H1 (cell line): ENCODE data around the gene ARHGAP4. TPM values are rescaled to one million over a fixed set of nuclear protein-coding genes. Genes with fewer than 3 reads are reported as not detected.

Source experiments
- CTCF ChIA-PET: fragments of 300-600 bp; sonication (Branson Sonifier 250); formaldehyde crosslinking; loops from one replicate; lab custom pipeline; 2021; ENCODE audit not compliant: partially characterized antibody; lab: Charles Lee
- POLR2A ChIA-PET: fragments of 300-600 bp; sonication (Branson Sonifier 250); formaldehyde crosslinking; loops from one replicate; lab custom pipeline; 2021; ENCODE audit warnings: inconsistent platforms; ENCODE audit not compliant: partially characterized antibody; lab: Charles Lee
- DNase-seq, 2 experiments: peaks; one replicate each; pipeline versions ENCODE4 v3.0.0 to v3.0.0-alpha.2; 2010 to 2022; ENCODE audit warnings: low spot score in 2 of 2, low read depth in 1 of 2, mixed read lengths in 1 of 2
- FAIRE-seq: peaks from 2 replicates; lab custom pipeline; 2011; peaks lifted over from hg19 to GRCh38; lab: Jason Lieb, UNC
- H2AFZ ChIP-seq: 2 replicates; pipeline ENCODE4 v1.8.1; 2012; ENCODE audit warnings: low read length, inconsistent platforms
- H2AK5ac ChIP-seq: 2 replicates; pipeline ENCODE4 v1.6.1; 2013; ENCODE audit warnings: low read depth, low read length
- H2BK120ac ChIP-seq: replicated peaks from 2 replicates; pipeline ENCODE3; 2013; ENCODE audit warnings: low read depth, low read length, inconsistent platforms
- H2BK12ac ChIP-seq: 2 replicates; pipeline ENCODE4 v1.6.1; 2013; ENCODE audit warnings: low read depth, low read length
- H2BK15ac ChIP-seq: 2 replicates; pipeline ENCODE4 v1.6.1; 2013; ENCODE audit warnings: low read length
- H2BK20ac ChIP-seq: 2 replicates; pipeline ENCODE4 v1.6.1; 2013; ENCODE audit warnings: low read length
- H2BK5ac ChIP-seq: 2 replicates; pipeline ENCODE4 v1.6.1; 2013; ENCODE audit warnings: low read depth, low read length
- H3K14ac ChIP-seq: 2 replicates; pipeline ENCODE4 v1.6.1; 2013; ENCODE audit warnings: inconsistent platforms; ENCODE audit not compliant: insufficient read length
- H3K18ac ChIP-seq: 2 replicates; pipeline ENCODE4 v1.6.1; 2013; ENCODE audit warnings: low read length; ENCODE audit errors: extremely low read depth
- H3K23ac ChIP-seq: 2 replicates; pipeline ENCODE4 v1.6.1; 2013; ENCODE audit warnings: inconsistent platforms; ENCODE audit not compliant: insufficient read length
- H3K23me2 ChIP-seq: 2 replicates; pipeline ENCODE4 v1.6.1; 2013; ENCODE audit warnings: low read depth, low read length
- H3K27ac ChIP-seq: 2 replicates; pipeline ENCODE4 v1.6.1; 2011; ENCODE audit warnings: low read depth, low read length, inconsistent platforms
- H3K27me3 ChIP-seq, 4 experiments: replicated peaks in 1 of 4; 1 replicate in 1 of 4; 2 replicates in 3 of 4; pipeline versions ENCODE4 v1.6.1 to v1.8.1; 2011 to 2013; ENCODE audit warnings: low read length in 3 of 4, mild to moderate bottlenecking in 3 of 4, inconsistent platforms in 2 of 4, mixed read lengths in 2 of 4, moderate library complexity in 1 of 4; ENCODE audit not compliant: control insufficient read depth in 3 of 4, insufficient read depth in 3 of 4; ENCODE audit errors: extremely low read depth in 1 of 4
- H3K36me3 ChIP-seq, 4 experiments: 2 replicates each; pipeline versions ENCODE4 v1.6.1 to v1.8.1; 2011 to 2013; ENCODE audit warnings: mild to moderate bottlenecking in 4 of 4, low read length in 3 of 4, moderate library complexity in 2 of 4, control low read depth in 1 of 4, inconsistent platforms in 1 of 4; ENCODE audit not compliant: insufficient read depth in 4 of 4, control insufficient read depth in 2 of 4
- H3K4ac ChIP-seq: replicated peaks from 2 replicates; pipeline ENCODE3; 2013; ENCODE audit warnings: low read length, low read depth, mixed read lengths, inconsistent platforms; ENCODE audit not compliant: insufficient read length
- H3K4me1 ChIP-seq, 4 experiments: replicated peaks in 1 of 4; 1 replicate in 1 of 4; 2 replicates in 3 of 4; pipeline versions ENCODE4 v1.6.1 to v1.8.1; 2011 to 2013; ENCODE audit warnings: low read length in 3 of 4, inconsistent platforms in 2 of 4, mixed read lengths in 1 of 4; ENCODE audit not compliant: insufficient read depth in 4 of 4, control insufficient read depth in 3 of 4
- H3K4me2 ChIP-seq, 2 experiments: 2 replicates each; pipeline versions ENCODE4 v1.6.1 to v1.8.1; 2011 to 2013; ENCODE audit warnings: low read depth in 2 of 2, low read length in 2 of 2, control low read depth in 1 of 2, inconsistent platforms in 1 of 2, mild to moderate bottlenecking in 1 of 2; ENCODE audit not compliant: insufficient read depth in 1 of 2
- H3K4me3 ChIP-seq, 4 experiments: fragments of 200-600, 300-600 bp in 1 of 4; sonication (generic), shearing (Covaris generic), sonication (Bioruptor Twin) in 1 of 4; 2 replicates each; pipeline versions ENCODE4 v1.5.1 to v1.8.1; 2011 to 2016; ENCODE audit warnings: low read length in 4 of 4, low read depth in 3 of 4, control low read depth in 2 of 4, inconsistent platforms in 2 of 4, mild to moderate bottlenecking in 2 of 4, mixed read lengths in 1 of 4, moderate library complexity in 1 of 4; ENCODE audit not compliant: insufficient read depth in 2 of 4; ENCODE audit errors: extremely low read depth in 1 of 4
- H3K56ac ChIP-seq: replicated peaks from 2 replicates; pipeline ENCODE3; 2013; ENCODE audit warnings: low read depth, mild to moderate bottlenecking, mixed read lengths, low read length, inconsistent platforms; ENCODE audit not compliant: insufficient read length
- H3K79me1 ChIP-seq: 2 replicates; pipeline ENCODE4 v1.6.1; 2013; ENCODE audit warnings: low read depth, low read length, control low read depth
- H3K79me2 ChIP-seq, 2 experiments: 2 replicates each; pipeline versions ENCODE4 v1.6.1 to v1.8.1; 2012 to 2013; ENCODE audit warnings: low read length in 2 of 2, mild to moderate bottlenecking in 2 of 2, inconsistent platforms in 1 of 2; ENCODE audit not compliant: insufficient read depth in 2 of 2, control insufficient read depth in 1 of 2
- H3K9ac ChIP-seq, 4 experiments: replicated peaks in 1 of 4; 1 replicate in 1 of 4; 2 replicates in 3 of 4; pipeline versions ENCODE4 v1.6.1 to v1.8.1; 2011 to 2013; ENCODE audit warnings: low read depth in 3 of 4, low read length in 3 of 4, control low read depth in 2 of 4, mild to moderate bottlenecking in 2 of 4, moderate library complexity in 2 of 4, inconsistent platforms in 1 of 4; ENCODE audit errors: extremely low read depth in 1 of 4
- H3K9me3 ChIP-seq, 2 experiments: 2 replicates each; pipeline versions ENCODE4 v1.6.1 to v1.8.1; 2012 to 2013; ENCODE audit warnings: mild to moderate bottlenecking in 2 of 2, moderate library complexity in 2 of 2, control low read depth in 1 of 2, inconsistent platforms in 1 of 2, low read depth in 1 of 2, low read length in 1 of 2, mixed read lengths in 1 of 2; ENCODE audit not compliant: insufficient read depth in 2 of 2
- H4K20me1 ChIP-seq, 2 experiments: replicated peaks in 1 of 2; 2 replicates each; pipeline versions ENCODE3 to v1.8.1; 2011 to 2013; ENCODE audit warnings: inconsistent platforms in 2 of 2, low read length in 2 of 2, mild to moderate bottlenecking in 1 of 2; ENCODE audit not compliant: insufficient read depth in 2 of 2, control insufficient read depth in 1 of 2
- H4K5ac ChIP-seq: 2 replicates; pipeline ENCODE4 v1.6.1; 2013; ENCODE audit warnings: low read length, low read depth, mixed read lengths, inconsistent platforms; ENCODE audit not compliant: insufficient read length
- H4K8ac ChIP-seq: 2 replicates; pipeline ENCODE4 v1.8.0; 2013; ENCODE audit warnings: mild to moderate bottlenecking, moderate library complexity, low read length, inconsistent platforms; ENCODE audit not compliant: insufficient read depth; ENCODE audit errors: extremely low read depth
- H4K91ac ChIP-seq: replicated peaks from 2 replicates; pipeline ENCODE3; 2013; ENCODE audit warnings: low read length, mixed read lengths, inconsistent platforms; ENCODE audit not compliant: insufficient read length
- CBX5 ChIP-seq: fragments of 300-800, 300-1000 bp; sonication (generic); IDR thresholded peaks from 2 replicates; pipeline ENCODE4 v1.7.1; 2016; ENCODE audit warnings: antibody characterized with exemption, low read length, low read depth
- CREB1 ChIP-seq: IDR thresholded peaks from 2 replicates; pipeline ENCODE4 v1.6.1; 2012; ENCODE audit warnings: inconsistent platforms
- CTBP2 ChIP-seq: IDR thresholded peaks from 2 replicates; pipeline ENCODE4 v1.7.0; 2011; ENCODE audit warnings: borderline replicate concordance, mild to moderate bottlenecking, moderate library complexity, mixed read lengths, low read length; ENCODE audit not compliant: insufficient read depth, insufficient read length
- EZH2 ChIP-seq: fragments of 200-600 bp; sonication (generic); IDR thresholded peaks from 2 replicates; pipeline ENCODE4 v1.7.1; 2012; ENCODE audit warnings: low read depth, mild to moderate bottlenecking, moderate library complexity, low read length, inconsistent platforms; ENCODE audit not compliant: severe bottlenecking
- GABPA ChIP-seq: IDR thresholded peaks from 2 replicates; pipeline ENCODE4 v1.6.1; 2011; ENCODE audit warnings: mild to moderate bottlenecking, low read length, moderate library complexity, borderline replicate concordance; ENCODE audit not compliant: insufficient read depth
- KDM4A ChIP-seq: IDR thresholded peaks from one replicate; pipeline ENCODE4 v1.7.1; 2012; ENCODE audit warnings: low read depth, mild to moderate bottlenecking, moderate library complexity, low read length, inconsistent platforms; ENCODE audit not compliant: severe bottlenecking
- MAFK ChIP-seq: IDR thresholded peaks from 2 replicates; pipeline ENCODE4 v1.6.1; 2012; ENCODE audit warnings: low read depth, mild to moderate bottlenecking, improper control_type of control experiment, low read length
- SAP30 ChIP-seq: fragments of 300-600 bp; sonication (generic); IDR thresholded peaks from 2 replicates; pipeline ENCODE4 v1.7.1; 2012; ENCODE audit warnings: low read length, moderate library complexity, mild to moderate bottlenecking, inconsistent platforms; ENCODE audit not compliant: insufficient read depth, insufficient replicate concordance
- SP1 ChIP-seq: IDR thresholded peaks from 2 replicates; pipeline ENCODE4 v1.6.1; 2011; ENCODE audit warnings: low read depth, low read length
- SUZ12 ChIP-seq: fragments of 200-600 bp; sonication (generic); IDR thresholded peaks from 2 replicates; pipeline ENCODE4 v1.6.1; 2012; ENCODE audit warnings: mild to moderate bottlenecking, inconsistent platforms, low read length, moderate library complexity, mixed read lengths
- ZNF274 ChIP-seq: IDR thresholded peaks from 2 replicates; pipeline ENCODE4 v1.7.0; 2012; ENCODE audit warnings: low read length, borderline replicate concordance; ENCODE audit errors: extremely low read depth
- WGBS, 2 experiments: shearing (Covaris generic) in 1 of 2; methylation state at CpG; one replicate each; pipeline versions ENCODE4 v1.1.6 to v1.1.7; 2013 to 2015; ENCODE audit warnings: low lambda C conversion rate in 2 of 2, mixed read lengths in 2 of 2, inconsistent platforms in 1 of 2, low coverage in 1 of 2, missing lambda C conversion rate in 1 of 2; ENCODE audit not compliant: insufficient replicate concordance in 2 of 2, insufficient coverage in 1 of 2, insufficient read length in 1 of 2; ENCODE audit errors: extremely low coverage in 1 of 2, missing lambda C conversion rate in 1 of 2; 5-methylcytosine and 5-hydroxymethylcytosine counted together
- polyA plus RNA-seq, 7 experiments: library from polyadenylated mRNA; depleted of rRNA in 3 of 7; stranded (reverse) in 5 of 7; unstranded in 2 of 7; fragments of >200 nt in 5 of 7; fragments of 200-250 nt in 2 of 7; gene quantifications; 1 replicate in 5 of 7; 2 replicates in 1 of 7; 4 replicates in 1 of 7; pipeline versions ENCODE4 v1.2.1 to v1.2.3, GENCODE V29; 2011 to 2013; ENCODE audit warnings: missing spikeins in 2 of 7, mixed read lengths in 2 of 7
- total RNA-seq: library from RNA; stranded (reverse); fragmentation: NEBNext Ultra II Directional; extraction: Animal tissue kit (Norgen Biotek cat#: 25700); gene quantifications from 2 replicates; pipeline ENCODE4 v1.2.1, GENCODE V29; 2021

ARHGAP4 gene
- total and polyA plus RNA-seq, 2 of the 8 experiments (the other 6 are each of a cell fraction or from before 2014, with no cell fraction given) = 23.9 to 26.0 TPM

- TF ChIP-seq GABPA (no peak), EZH2 (no peak), ZNF274 (no peak), CTBP2 (no peak), SP1 (no peak), KDM4A (no peak), SUZ12 (no peak), SAP30 (no peak), CREB1 (no peak), MAFK (no peak), CBX5 (no peak)
- H3K56ac ChIP-seq = no peak overlapping the region
- no peak overlapping the region for H3K27ac ChIP-seq
- no peak overlapping the region for H2AK5ac ChIP-seq
- no peak overlapping the region for H2AFZ ChIP-seq
- H4K91ac ChIP-seq = no peak overlapping the region
- H3K23me2 ChIP-seq = no peaks in the 10 kb centered on the region
- H3K9me3 ChIP-seq = no peaks in the 10 kb centered on the region
- FAIRE-seq = no peak
- H3K36me3 ChIP-seq = 0 out of 8 replicates have a peak, but pooled peaks cover 0 to 2% (median 0%) of the 10 kb centered on the region in 4 experiments
- WGBS, 2 experiments = 97% methylated on average over 7 of the region's 13 CpGs; no CpG with 5 or more reads in 1 of the 2 experiments
- H3K23ac ChIP-seq = no peak overlapping the region
- H2BK15ac ChIP-seq = no peak overlapping the region
- H3K79me2 ChIP-seq = no peaks in the 10 kb centered on the region
- no peak overlapping the region for H3K9ac ChIP-seq
- H3K14ac ChIP-seq = no peak overlapping the region
- H4K20me1 ChIP-seq = peaks cover 0 to 2% of the 10 kb centered on the region in 2 experiments
- H4K8ac ChIP-seq = no peak overlapping the region
- no peak overlapping the region for H3K4me2 ChIP-seq
- no peaks in the 10 kb centered on the region for H3K79me1 ChIP-seq
- no peak overlapping the region for H3K4ac ChIP-seq
- no peak overlapping the region for H2BK20ac ChIP-seq
- H2BK120ac ChIP-seq = no peak overlapping the region
- H2BK5ac ChIP-seq = no peak overlapping the region
- ChIA-PET CTCF (interaction anchor here (7.0 kb wide), 1 partner anchor 8 kb away, joined by 65 read pairs; no protein-coding TSS in a partner anchor), POLR2A (interaction anchor here (1.3 to 14.9 kb wide), 2 partner anchors 18 to 22 kb away, joined by 3 to 231 read pairs; partner anchors contain the start of genes NAA10 and RENBP)
- no peak overlapping the region for H4K5ac ChIP-seq
- no peaks in the 10 kb centered on the region for H3K27me3 ChIP-seq
- H3K4me3 ChIP-seq = no peak overlapping the region
- H3K18ac ChIP-seq = no peak overlapping the region
- H2BK12ac ChIP-seq = no peak overlapping the region
- peaks cover 0 to 4% (median 0%) of the 10 kb centered on the region in 4 experiments; a peak in 2 of 7 replicates for H3K4me1 ChIP-seq
- DNase-seq = no peak
These were observed 6.8 kb downstream of the ARHGAP4 start for GRCh38 chrX:153919281-153919680.
